ENCODE results near the gene CSTA. TPM values are rescaled to one million over a fixed set of nuclear protein-coding genes. Genes with fewer than 3 reads are reported as not detected.

The CSTA gene
- total and polyA plus RNA-seq, 2 of the 13 experiments (the other 11 are each of a cell fraction or from before 2014, with no cell fraction given), result 3.9 to 11.0 TPM

DNA sequence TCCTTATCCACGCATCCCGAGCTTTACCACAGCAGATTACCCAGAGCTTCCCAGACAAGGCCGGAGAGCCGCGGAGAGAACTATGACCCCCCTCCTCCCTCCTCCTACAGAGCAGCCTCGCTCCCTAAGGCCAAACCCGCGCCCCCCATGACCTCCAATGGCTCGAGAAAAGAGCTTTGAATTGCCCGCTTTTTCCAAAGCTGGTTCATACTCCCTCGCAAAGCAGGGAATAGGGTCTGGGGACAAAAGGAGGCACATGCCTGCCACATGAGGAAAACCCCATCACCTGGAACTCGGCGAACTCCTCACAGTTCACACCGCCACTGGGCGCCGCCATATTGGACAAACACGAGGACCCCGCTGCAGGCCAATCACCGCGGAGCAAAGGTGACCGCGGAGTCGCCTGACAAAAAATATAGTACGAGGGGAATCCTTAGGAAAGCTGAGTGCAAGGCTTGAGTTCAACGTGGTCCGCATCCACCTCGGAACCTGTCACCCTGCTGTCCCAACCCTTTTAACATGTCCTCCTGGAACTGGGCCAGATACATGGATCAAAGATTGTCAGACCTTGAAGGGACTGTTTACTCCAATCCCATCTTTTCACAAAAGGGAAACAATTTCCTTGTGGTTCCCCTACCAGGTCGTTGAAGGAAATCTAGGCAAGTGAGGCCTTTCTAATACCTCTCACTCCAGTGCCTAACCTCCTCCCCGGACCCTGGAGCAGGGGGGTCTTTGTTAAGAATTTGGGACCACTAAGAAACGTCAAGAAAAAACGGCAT lies 58.0 kb downstream of the CSTA start, which contains the start of gene MIX23 (continued):
- peak; percentile 80; the same call in 1 of the 2 replicates for TF ChIP-seq ZSCAN5A (CRISPR knock-in tag; IDR thresholded peaks at IDR 0.05; ENCODE audit: borderline replicate concordance)
- TF ChIP-seq CREB3 (CRISPR knock-in tag; IDR thresholded peaks at IDR 0.05), result 0 out of 2 replicates have a peak, but pooled peaks have one; percentile 50
- TF ChIP-seq FOXA1 (IDR thresholded peaks at IDR 0.05), result no peak
- 0 out of 2 replicates have a peak, but pooled peaks have one; percentile 27 for TF ChIP-seq FOXA1 (CRISPR knock-in tag; IDR thresholded peaks at IDR 0.05)
- TF ChIP-seq SIX4 (CRISPR knock-in tag; IDR thresholded peaks at IDR 0.05), result no peak
- TF ChIP-seq SOX6 (IDR thresholded peaks at IDR 0.05), result no peak
- peak; percentile 61 for TF ChIP-seq SOX6 (CRISPR knock-in tag; IDR thresholded peaks at IDR 0.05)
- no peak for TF ChIP-seq ZFP62 (CRISPR knock-in tag; IDR thresholded peaks at IDR 0.05)
- TF ChIP-seq MXD3 (CRISPR knock-in tag; IDR thresholded peaks at IDR 0.05), result peak; percentile 83
- no peak for TF ChIP-seq JUNB (CRISPR knock-in tag; IDR thresholded peaks at IDR 0.05; ENCODE audit: borderline replicate concordance)
- 0 out of 2 replicates have a peak, but pooled peaks have one; percentile 70 for TF ChIP-seq IRX3 (CRISPR knock-in tag; IDR thresholded peaks at IDR 0.05; ENCODE audit: borderline replicate concordance, low read depth)
- peak; percentile 82; the same call in 1 of the 2 replicates for TF ChIP-seq ISL2 (CRISPR knock-in tag; IDR thresholded peaks at IDR 0.05)
- TF ChIP-seq, protein P1, sequence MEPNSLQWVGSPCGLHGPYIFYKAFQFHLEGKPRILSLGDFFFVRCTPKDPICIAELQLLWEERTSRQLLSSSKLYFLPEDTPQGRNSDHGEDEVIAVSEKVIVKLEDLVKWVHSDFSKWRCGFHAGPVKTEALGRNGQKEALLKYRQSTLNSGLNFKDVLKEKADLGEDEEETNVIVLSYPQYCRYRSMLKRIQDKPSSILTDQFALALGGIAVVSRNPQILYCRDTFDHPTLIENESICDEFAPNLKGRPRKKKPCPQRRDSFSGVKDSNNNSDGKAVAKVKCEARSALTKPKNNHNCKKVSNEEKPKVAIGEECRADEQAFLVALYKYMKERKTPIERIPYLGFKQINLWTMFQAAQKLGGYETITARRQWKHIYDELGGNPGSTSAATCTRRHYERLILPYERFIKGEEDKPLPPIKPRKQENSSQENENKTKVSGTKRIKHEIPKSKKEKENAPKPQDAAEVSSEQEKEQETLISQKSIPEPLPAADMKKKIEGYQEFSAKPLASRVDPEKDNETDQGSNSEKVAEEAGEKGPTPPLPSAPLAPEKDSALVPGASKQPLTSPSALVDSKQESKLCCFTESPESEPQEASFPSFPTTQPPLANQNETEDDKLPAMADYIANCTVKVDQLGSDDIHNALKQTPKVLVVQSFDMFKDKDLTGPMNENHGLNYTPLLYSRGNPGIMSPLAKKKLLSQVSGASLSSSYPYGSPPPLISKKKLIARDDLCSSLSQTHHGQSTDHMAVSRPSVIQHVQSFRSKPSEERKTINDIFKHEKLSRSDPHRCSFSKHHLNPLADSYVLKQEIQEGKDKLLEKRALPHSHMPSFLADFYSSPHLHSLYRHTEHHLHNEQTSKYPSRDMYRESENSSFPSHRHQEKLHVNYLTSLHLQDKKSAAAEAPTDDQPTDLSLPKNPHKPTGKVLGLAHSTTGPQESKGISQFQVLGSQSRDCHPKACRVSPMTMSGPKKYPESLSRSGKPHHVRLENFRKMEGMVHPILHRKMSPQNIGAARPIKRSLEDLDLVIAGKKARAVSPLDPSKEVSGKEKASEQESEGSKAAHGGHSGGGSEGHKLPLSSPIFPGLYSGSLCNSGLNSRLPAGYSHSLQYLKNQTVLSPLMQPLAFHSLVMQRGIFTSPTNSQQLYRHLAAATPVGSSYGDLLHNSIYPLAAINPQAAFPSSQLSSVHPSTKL (CRISPR knock-in tag; IDR thresholded peaks at IDR 0.05), result no peak; the same call in none of the 2 replicates
- no peak for TF ChIP-seq NPAS2 (CRISPR knock-in tag; IDR thresholded peaks at IDR 0.05; ENCODE audit: borderline replicate concordance)
- TF ChIP-seq DPF2 (CRISPR knock-in tag; IDR thresholded peaks at IDR 0.05; ENCODE audit: borderline replicate concordance, low read depth), result no peak
- TF ChIP-seq HIC2 (CRISPR knock-in tag; IDR thresholded peaks at IDR 0.05; ENCODE audit: low read depth), result 0 out of 2 replicates have a peak, but pooled peaks have one; percentile 20
- TF ChIP-seq, protein P2, sequence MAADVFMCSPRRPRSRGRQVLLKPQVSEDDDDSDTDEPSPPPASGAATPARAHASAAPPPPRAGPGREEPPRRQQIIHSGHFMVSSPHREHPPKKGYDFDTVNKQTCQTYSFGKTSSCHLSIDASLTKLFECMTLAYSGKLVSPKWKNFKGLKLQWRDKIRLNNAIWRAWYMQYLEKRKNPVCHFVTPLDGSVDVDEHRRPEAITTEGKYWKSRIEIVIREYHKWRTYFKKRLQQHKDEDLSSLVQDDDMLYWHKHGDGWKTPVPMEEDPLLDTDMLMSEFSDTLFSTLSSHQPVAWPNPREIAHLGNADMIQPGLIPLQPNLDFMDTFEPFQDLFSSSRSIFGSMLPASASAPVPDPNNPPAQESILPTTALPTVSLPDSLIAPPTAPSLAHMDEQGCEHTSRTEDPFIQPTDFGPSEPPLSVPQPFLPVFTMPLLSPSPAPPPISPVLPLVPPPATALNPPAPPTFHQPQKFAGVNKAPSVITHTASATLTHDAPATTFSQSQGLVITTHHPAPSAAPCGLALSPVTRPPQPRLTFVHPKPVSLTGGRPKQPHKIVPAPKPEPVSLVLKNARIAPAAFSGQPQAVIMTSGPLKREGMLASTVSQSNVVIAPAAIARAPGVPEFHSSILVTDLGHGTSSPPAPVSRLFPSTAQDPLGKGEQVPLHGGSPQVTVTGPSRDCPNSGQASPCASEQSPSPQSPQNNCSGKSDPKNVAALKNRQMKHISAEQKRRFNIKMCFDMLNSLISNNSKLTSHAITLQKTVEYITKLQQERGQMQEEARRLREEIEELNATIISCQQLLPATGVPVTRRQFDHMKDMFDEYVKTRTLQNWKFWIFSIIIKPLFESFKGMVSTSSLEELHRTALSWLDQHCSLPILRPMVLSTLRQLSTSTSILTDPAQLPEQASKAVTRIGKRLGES (CRISPR knock-in tag; IDR thresholded peaks at IDR 0.05; ENCODE audit: borderline replicate concordance), result no peak

Data from HepG2 (cell line).